Measurements from ENCODE around the gene PACSIN2. TPM values are rescaled to one million over a fixed set of nuclear protein-coding genes. Genes with fewer than 3 reads are reported as not detected.

Gene PACSIN2
- total and polyA plus RNA-seq, 10 of the 15 experiments (the other 5 are each of a cell fraction or from before 2014, with no cell fraction given) = 0.93 to 78.7 (median 46.8) TPM

GRCh38 chr22:42829302-42829701 is 185.6 kb downstream of the PACSIN2 start (continued):
- TF ChIP-seq RAD21 (IDR thresholded peaks at IDR 0.05; ENCODE audit: insufficient read depth, low read depth, low read length) (no peak), RELA (IDR thresholded peaks at IDR 0.05; ENCODE audit: borderline replicate concordance, partially characterized antibody) (no peak)

DNA sequence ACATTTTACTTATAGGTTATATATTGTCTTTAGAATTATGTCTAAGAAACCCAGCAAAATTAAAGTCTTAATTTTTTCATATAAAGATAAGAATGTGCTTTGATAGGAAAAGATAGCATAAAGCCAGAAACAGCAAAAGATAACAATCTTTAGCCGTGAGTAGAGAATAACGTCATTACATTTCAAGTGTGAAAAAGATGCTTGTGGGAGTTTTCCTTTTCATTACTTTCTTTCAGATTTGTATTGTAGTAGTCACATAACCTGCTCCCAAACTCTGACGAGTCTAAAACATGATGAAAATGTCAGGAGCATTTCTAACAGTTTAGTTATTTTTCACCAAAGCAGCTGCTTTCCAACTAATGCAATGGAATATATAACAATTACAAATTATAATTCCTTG is 189.2 kb downstream of the PACSIN2 start:
- no peak overlapping the region for H3K4me2 ChIP-seq (ENCODE audit: control insufficient read depth, insufficient read depth)
- SMC1A ChIA-PET (ENCODE audit: uncharacterized antibody, unreplicated experiment) = interaction anchor here (0.9 to 1.4 kb wide), 2 partner anchors 10 to 142 kb away, joined by 3 read pairs; no protein-coding TSS in a partner anchor
- no peaks in the 10 kb centered on the region for H3K4me1 ChIP-seq (ENCODE audit: control insufficient read depth, insufficient read depth, low read length)
- in situ Hi-C loops (cut with MboI) (no loop called here), intact Hi-C loops (cut with micrococcal nuclease; ENCODE audit: unreplicated experiment) (no loop called here)
- no peaks in the 10 kb centered on the region for H3K79me2 ChIP-seq (ENCODE audit: control insufficient read depth, insufficient read depth, low read length)
- no peak overlapping the region for H3K27ac ChIP-seq (ENCODE audit: control insufficient read depth, insufficient read depth)
- RAD21 ChIA-PET (ENCODE audit: unreplicated experiment) = no interaction called here
- DNase-seq (ENCODE audit: low read depth, low spot score) (no peak), ATAC-seq (no peak), FAIRE-seq (no peak)
- H4K20me1 ChIP-seq (ENCODE audit: control insufficient read depth, insufficient read depth) = no peaks in the 10 kb centered on the region
- H3K4me3 ChIP-seq = no peak overlapping the region
- peaks cover 5 to 29% of the 10 kb centered on the region in 2 experiments for H3K36me3 ChIP-seq (ENCODE audit: control insufficient read depth in 2 of 2, insufficient read depth in 2 of 2, low read length in 1 of 2)
- no TSS peak for BruUV-seq (replicated peaks)
- no peak overlapping the region for H2AFZ ChIP-seq (ENCODE audit: control insufficient read depth, low read depth, low read length)
- TF ChIP-seq PBX3 (IDR thresholded peaks at IDR 0.05; ENCODE audit: insufficient replicate concordance, low read depth, low read length) (no peak), HDGF (IDR thresholded peaks at IDR 0.05) (no peak), TBL1XR1 (IDR thresholded peaks at IDR 0.05; ENCODE audit: low read depth, low read length) (no peak), ETV6 (conservative IDR thresholded peaks at IDR 0.05 in 1 of 2, IDR thresholded peaks at IDR 0.05 in 1 of 2; ENCODE audit: borderline replicate concordance in 1 of 2, low read depth in 1 of 2) (no peak), FOS (IDR thresholded peaks at IDR 0.05; ENCODE audit: borderline replicate concordance, extremely low read depth, insufficient read length) (no peak), FOXM1 (IDR thresholded peaks at IDR 0.05; ENCODE audit: low read depth, low read length) (no peak), TAF1 (IDR thresholded peaks at IDR 0.05; ENCODE audit: borderline replicate concordance, low read depth, low read length) (no peak), NFXL1 (IDR thresholded peaks at IDR 0.05; ENCODE audit: borderline replicate concordance) (no peak), ASH2L (IDR thresholded peaks at IDR 0.05; ENCODE audit: borderline replicate concordance, low read depth) (no peak), NR2F1 (conservative IDR thresholded peaks at IDR 0.05) (no peak), KLF5 (IDR thresholded peaks at IDR 0.05; ENCODE audit: partially characterized antibody) (no peak), USF2 (IDR thresholded peaks at IDR 0.05; ENCODE audit: borderline replicate concordance, low read depth, low read length) (no peak), ELK1 (IDR thresholded peaks at IDR 0.05; ENCODE audit: low read depth, low read length) (no peak), POLR2AphosphoS2 (IDR thresholded peaks at IDR 0.05; ENCODE audit: low read depth, low read length) (no peak), CHD2 (IDR thresholded peaks at IDR 0.05; ENCODE audit: borderline replicate concordance, low read depth, low read length) (no peak), DPF2 (IDR thresholded peaks at IDR 0.05) (no peak)
- H3K9me3 ChIP-seq (replicated peaks; ENCODE audit: control insufficient read depth, insufficient read depth, low read length) = no peaks in the 10 kb centered on the region; the same call in 1 of the 3 replicates
- H3K9ac ChIP-seq (ENCODE audit: control insufficient read depth, insufficient read depth, low read length) = no peak overlapping the region
- WGBS (ENCODE audit: insufficient coverage, insufficient replicate concordance, low lambda C conversion rate, missing lambda C conversion rate) = 96% methylated on average over 3 of the region's 3 CpGs
- CTCF ChIA-PET = interaction anchor here (2.5 kb wide), 1 partner anchor 9 kb away, joined by 5 read pairs; no protein-coding TSS in a partner anchor
- POLR2A ChIA-PET = no interaction called here
- no peaks in the 10 kb centered on the region for H3K27me3 ChIP-seq (replicated peaks in 1 of 2; ENCODE audit: control insufficient read depth in 2 of 2, insufficient read depth in 2 of 2, low read length in 1 of 2)

All from GM12878 (cell line).